Measurements from ENCODE around the gene LEMD2.

Gene LEMD2

GRCh38 chr6:33762713-33763112, 26.2 kb downstream of the LEMD2 start:
- Mint-ChIP-seq H3K9me3 (no peaks in the 10 kb centered on the region), H3K27ac (ENCODE audit: low read depth) (no peak overlapping the region), H3K4me1 (no peaks in the 10 kb centered on the region), H3K4me3 (no peak overlapping the region), H3K27me3 (peaks cover 42% of the 10 kb centered on the region), H3K36me3 (ENCODE audit: insufficient read depth) (peaks cover 2% of the 10 kb centered on the region)
- ATAC-seq (replicated peaks; ENCODE audit: extremely low read depth, poor library complexity, severe bottlenecking), result no peak
- DNase-seq (ENCODE audit: low spot score in 2 of 2), result no peak

GRCh38 chr6:33761922-33762629, 26.9 kb downstream of the LEMD2 start:
- ATAC-seq (replicated peaks; ENCODE audit: extremely low read depth, poor library complexity, severe bottlenecking) (no peak), DNase-seq (ENCODE audit: low spot score in 2 of 2) (no peak)
- Mint-ChIP-seq H3K27ac (ENCODE audit: low read depth) (no peak overlapping the region), H3K9me3 (no peaks in the 10 kb centered on the region), H3K27me3 (peaks cover 44% of the 10 kb centered on the region), H3K4me3 (no peak overlapping the region), H3K4me1 (no peaks in the 10 kb centered on the region), H3K36me3 (ENCODE audit: insufficient read depth) (peaks cover 2% of the 10 kb centered on the region)

DNA sequence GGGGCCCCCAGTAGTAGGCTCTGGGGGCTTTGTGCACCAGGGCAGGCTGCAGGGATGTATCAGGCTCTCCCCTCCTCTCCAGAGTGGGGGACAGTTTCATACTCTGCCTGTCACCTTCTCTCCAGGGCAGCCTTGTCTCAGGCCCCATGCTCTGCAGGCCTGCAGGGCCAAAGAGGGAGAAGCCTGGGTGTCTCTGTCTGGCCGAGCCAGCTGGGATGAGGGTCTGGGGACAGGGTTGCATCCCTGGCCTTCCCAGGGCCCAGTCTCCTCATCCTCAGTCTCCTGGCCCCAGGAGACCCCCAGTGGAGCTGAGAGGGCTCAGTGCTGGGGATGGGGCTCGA, 27.4 kb downstream of the LEMD2 start:
- no peak overlapping the region for H3K27ac Mint-ChIP-seq (ENCODE audit: low read depth)

DNA sequence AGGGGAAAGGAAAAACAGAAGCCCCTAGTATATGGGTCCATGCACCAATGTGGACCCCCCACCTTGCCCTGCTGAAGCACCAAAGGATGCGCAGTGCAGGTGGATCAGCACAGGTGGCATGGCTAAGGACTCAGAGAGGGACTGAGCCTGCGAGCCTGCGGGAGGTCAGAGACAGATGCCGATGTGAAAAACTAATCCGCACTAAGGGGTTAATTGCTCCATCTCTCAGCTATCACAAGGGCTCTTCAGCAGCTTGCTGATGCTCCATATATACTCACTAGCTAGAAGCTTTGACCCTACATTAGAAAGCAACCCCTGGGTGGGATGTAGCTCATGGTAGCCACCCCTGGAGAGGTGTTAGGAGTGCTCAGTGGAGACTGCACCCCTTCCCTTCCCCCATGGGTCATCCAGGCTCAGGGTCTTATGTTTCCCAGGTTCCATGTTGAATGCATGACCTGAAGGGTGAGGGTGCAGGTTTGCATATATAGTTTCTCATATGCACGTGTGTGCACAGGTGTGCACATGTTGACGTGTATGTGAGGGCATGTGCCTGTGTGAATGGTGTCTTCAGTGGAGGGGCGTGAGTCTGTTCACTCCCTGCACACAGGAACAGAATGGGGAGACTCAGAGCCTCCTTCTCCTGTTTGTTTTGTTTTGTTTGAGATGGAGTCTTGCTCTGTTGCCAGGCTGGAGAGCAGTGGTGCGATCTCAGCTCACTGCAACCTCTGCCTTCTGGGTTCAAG, 28.9 kb downstream of the LEMD2 start:
- DNase-seq (ENCODE audit: low spot score in 2 of 2) (no peak), ATAC-seq (replicated peaks; ENCODE audit: extremely low read depth, poor library complexity, severe bottlenecking) (no peak)
- H3K4me3 Mint-ChIP-seq, result no peak overlapping the region
- H3K27me3 Mint-ChIP-seq, result peaks cover 28% of the 10 kb centered on the region
- H3K36me3 Mint-ChIP-seq (ENCODE audit: insufficient read depth), result peaks cover 2% of the 10 kb centered on the region
- H3K4me1 Mint-ChIP-seq, result no peaks in the 10 kb centered on the region
- H3K9me3 Mint-ChIP-seq, result no peaks in the 10 kb centered on the region
- H3K27ac Mint-ChIP-seq (ENCODE audit: low read depth), result no peak overlapping the region

More for the DNA sequence above, 27.4 kb downstream of the LEMD2 start:
- H3K9me3 Mint-ChIP-seq, result no peaks in the 10 kb centered on the region
- peaks cover 2% of the 10 kb centered on the region for H3K36me3 Mint-ChIP-seq (ENCODE audit: insufficient read depth)
- H3K4me3 Mint-ChIP-seq, result no peak overlapping the region
- peaks cover 41% of the 10 kb centered on the region for H3K27me3 Mint-ChIP-seq
- ATAC-seq (replicated peaks; ENCODE audit: extremely low read depth, poor library complexity, severe bottlenecking), result no peak
- no peak for DNase-seq (ENCODE audit: low spot score in 2 of 2)
- no peaks in the 10 kb centered on the region for H3K4me1 Mint-ChIP-seq

DNA sequence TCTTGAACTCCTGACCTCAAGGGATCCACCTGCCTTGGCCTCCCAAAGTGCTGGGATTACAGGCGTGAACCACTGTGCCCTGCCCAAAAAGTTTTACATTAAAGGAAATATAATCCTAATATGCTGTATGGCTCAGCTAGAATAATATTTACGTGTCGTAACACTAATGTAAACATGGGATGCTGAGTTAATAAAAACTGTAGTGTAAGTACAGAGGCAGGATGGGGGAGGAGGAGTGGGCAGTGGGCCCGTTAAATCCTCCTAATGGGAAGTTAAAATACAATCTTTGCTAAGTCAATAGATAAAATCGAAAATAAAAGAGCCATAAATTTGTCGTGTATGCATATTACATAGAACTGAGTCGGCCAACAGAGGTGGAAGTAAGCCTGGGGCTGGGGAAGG, 30.1 kb downstream of the LEMD2 start:
- Mint-ChIP-seq H3K4me1 (no peaks in the 10 kb centered on the region), H3K9me3 (no peaks in the 10 kb centered on the region), H3K4me3 (no peak overlapping the region), H3K27me3 (peaks cover 20% of the 10 kb centered on the region), H3K36me3 (ENCODE audit: insufficient read depth) (peaks cover 2% of the 10 kb centered on the region), H3K27ac (ENCODE audit: low read depth) (no peak overlapping the region)
- DNase-seq (ENCODE audit: low spot score in 2 of 2) (no peak), ATAC-seq (replicated peaks; ENCODE audit: extremely low read depth, poor library complexity, severe bottlenecking) (no peak)

DNA sequence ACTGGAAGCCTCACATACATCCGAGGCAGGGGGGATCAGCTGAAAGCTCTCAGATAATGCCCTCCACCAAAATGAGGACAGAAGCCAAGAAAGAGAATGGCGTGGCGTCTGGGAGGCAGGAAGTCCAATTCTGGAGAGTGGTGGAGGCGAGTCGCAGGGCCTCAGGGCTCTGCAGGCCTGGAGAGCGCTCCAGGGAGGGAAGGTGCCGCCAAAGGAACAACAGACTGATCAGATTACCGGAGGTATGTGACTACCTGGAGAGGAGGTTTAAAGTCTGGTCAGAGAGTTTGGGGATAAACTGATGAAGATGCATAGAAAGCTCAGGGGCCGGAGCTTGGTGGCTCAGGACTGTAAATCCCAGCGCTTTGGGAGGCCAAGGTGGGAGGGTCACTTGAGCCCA, 31.0 kb downstream of the LEMD2 start:
- Mint-ChIP-seq H3K9me3 (no peaks in the 10 kb centered on the region), H3K27ac (ENCODE audit: low read depth) (no peak overlapping the region), H3K4me3 (no peak overlapping the region), H3K27me3 (peaks cover 15% of the 10 kb centered on the region), H3K4me1 (no peaks in the 10 kb centered on the region), H3K36me3 (ENCODE audit: insufficient read depth) (peaks cover 2% of the 10 kb centered on the region)
- no peak for ATAC-seq (replicated peaks; ENCODE audit: extremely low read depth, poor library complexity, severe bottlenecking)
- DNase-seq (ENCODE audit: low spot score in 2 of 2), result no peak

DNA sequence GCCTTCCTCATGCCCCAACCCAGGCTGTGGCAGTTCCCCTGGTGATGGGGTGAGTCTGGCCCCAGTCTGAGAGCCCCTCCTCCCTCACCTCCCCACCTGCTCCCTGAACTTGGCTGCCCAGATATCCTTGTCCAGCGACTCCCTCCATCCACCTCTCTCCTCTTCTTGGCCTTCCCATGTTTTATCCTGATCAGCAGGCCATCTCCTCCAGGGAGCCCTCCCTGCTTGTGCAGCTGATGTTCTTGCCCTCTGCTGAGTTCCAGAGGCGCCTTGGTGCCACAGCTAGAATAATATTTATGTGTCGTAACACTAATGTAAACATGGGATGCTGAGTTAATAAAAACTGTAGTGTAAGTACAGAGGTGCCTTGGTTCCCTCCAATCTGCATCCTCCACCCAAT, 31.8 kb downstream of the LEMD2 start:
- Mint-ChIP-seq H3K27ac (ENCODE audit: low read depth) (no peak overlapping the region), H3K4me1 (no peaks in the 10 kb centered on the region), H3K9me3 (no peaks in the 10 kb centered on the region), H3K27me3 (peaks cover 15% of the 10 kb centered on the region), H3K4me3 (no peak overlapping the region), H3K36me3 (ENCODE audit: insufficient read depth) (peaks cover 2% of the 10 kb centered on the region)
- DNase-seq (ENCODE audit: low spot score in 2 of 2), result no peak
- no peak for ATAC-seq (replicated peaks; ENCODE audit: extremely low read depth, poor library complexity, severe bottlenecking)

GRCh38 chr6:33756211-33756954, 32.5 kb downstream of the LEMD2 start:
- no peak for ATAC-seq (replicated peaks; ENCODE audit: extremely low read depth, poor library complexity, severe bottlenecking)
- H3K27ac Mint-ChIP-seq (ENCODE audit: low read depth), result no peak overlapping the region
- H3K27me3 Mint-ChIP-seq, result peaks cover 15% of the 10 kb centered on the region
- H3K36me3 Mint-ChIP-seq (ENCODE audit: insufficient read depth), result peaks cover 2% of the 10 kb centered on the region
- H3K4me1 Mint-ChIP-seq, result no peaks in the 10 kb centered on the region
- DNase-seq (ENCODE audit: low spot score in 2 of 2), result no peak
- H3K4me3 Mint-ChIP-seq, result no peak overlapping the region
- no peaks in the 10 kb centered on the region for H3K9me3 Mint-ChIP-seq

DNA sequence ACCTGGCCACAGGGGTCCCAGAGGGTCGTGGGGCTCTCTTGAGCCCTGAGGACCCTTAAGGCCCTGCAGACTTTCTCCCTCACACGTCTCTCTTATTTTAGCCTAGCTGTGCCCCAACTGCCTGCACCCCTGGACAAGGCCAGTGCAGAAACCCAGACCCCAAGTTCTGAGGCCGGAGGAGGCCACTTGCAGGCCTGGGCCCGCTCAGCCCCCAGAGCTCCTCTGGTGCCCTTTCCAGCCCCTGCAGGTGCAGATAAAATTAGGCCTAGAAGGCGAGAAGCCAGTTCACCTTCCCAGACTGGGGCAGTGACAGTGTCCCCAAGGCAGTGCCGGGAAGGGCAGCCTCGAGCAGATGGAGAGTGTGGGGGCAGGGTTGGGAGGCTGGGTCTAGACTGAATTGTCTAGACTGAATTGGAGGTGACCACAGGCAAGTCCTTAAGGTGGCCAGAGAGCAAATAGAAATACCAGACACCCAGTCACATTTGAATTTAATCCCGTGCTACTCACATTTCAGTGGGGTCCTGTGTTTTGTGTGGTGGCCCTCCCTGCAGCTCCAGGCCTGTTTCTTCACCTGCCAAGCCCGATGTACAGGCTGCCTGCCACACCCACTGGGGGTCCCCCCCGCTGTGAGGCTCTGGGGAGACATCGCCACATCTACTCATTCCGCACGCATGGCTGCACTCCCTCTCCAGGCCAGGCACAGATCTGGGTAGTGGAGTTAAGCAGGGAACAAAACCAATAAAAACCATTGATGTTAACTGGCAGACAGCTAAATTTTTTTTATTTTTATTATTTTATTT, 33.7 kb downstream of the LEMD2 start:
- Mint-ChIP-seq H3K27ac (ENCODE audit: low read depth) (no peak overlapping the region), H3K27me3 (peaks cover 15% of the 10 kb centered on the region), H3K36me3 (ENCODE audit: insufficient read depth) (peaks cover 2% of the 10 kb centered on the region), H3K4me1 (no peaks in the 10 kb centered on the region), H3K4me3 (no peak overlapping the region), H3K9me3 (no peaks in the 10 kb centered on the region)
- ATAC-seq (replicated peaks; ENCODE audit: extremely low read depth, poor library complexity, severe bottlenecking) (no peak), DNase-seq (ENCODE audit: low spot score in 2 of 2) (no peak)

- no peak for ATAC-seq (replicated peaks; ENCODE audit: extremely low read depth, poor library complexity, severe bottlenecking)
- DNase-seq (ENCODE audit: low spot score in 2 of 2), result no peak
- Mint-ChIP-seq H3K4me1 (no peaks in the 10 kb centered on the region), H3K36me3 (ENCODE audit: insufficient read depth) (peaks cover 2% of the 10 kb centered on the region), H3K27me3 (peaks cover 15% of the 10 kb centered on the region), H3K4me3 (no peak overlapping the region), H3K9me3 (no peaks in the 10 kb centered on the region), H3K27ac (ENCODE audit: low read depth) (no peak overlapping the region)
These were observed 34.7 kb downstream of the LEMD2 start for GRCh38 chr6:33754222-33754621.

DNA sequence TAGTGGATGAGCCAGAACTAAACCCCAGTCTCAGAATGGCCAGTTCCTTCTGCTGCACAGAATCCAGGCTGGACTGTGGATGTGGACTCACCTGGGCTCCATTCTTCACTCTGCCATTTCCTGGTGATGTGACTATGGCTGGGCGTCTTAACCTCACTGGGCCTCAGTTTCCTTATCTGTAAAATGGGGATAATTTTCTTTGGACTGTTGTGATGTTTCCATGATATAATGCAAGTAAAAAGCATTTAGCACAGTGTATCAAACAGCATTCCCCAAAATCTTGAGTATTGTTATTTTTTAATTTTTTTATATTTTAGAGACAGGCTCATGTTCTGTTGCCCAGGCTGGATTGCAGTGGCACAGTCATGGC, 36.3 kb downstream of the LEMD2 start:
- H3K4me1 Mint-ChIP-seq, result no peaks in the 10 kb centered on the region
- no peaks in the 10 kb centered on the region for H3K9me3 Mint-ChIP-seq
- no peak overlapping the region for H3K27ac Mint-ChIP-seq (ENCODE audit: low read depth)
- no peak for DNase-seq (ENCODE audit: low spot score in 2 of 2)
- H3K27me3 Mint-ChIP-seq, result peaks cover 15% of the 10 kb centered on the region
- H3K36me3 Mint-ChIP-seq (ENCODE audit: insufficient read depth), result no peaks in the 10 kb centered on the region
- no peak for ATAC-seq (replicated peaks; ENCODE audit: extremely low read depth, poor library complexity, severe bottlenecking)
- H3K4me3 Mint-ChIP-seq, result no peak overlapping the region

GRCh38 chr6:33751771-33752645, 36.9 kb downstream of the LEMD2 start:
- Mint-ChIP-seq H3K36me3 (ENCODE audit: insufficient read depth) (no peaks in the 10 kb centered on the region), H3K27me3 (peaks cover 15% of the 10 kb centered on the region), H3K9me3 (no peaks in the 10 kb centered on the region), H3K4me3 (no peak overlapping the region), H3K4me1 (no peaks in the 10 kb centered on the region), H3K27ac (ENCODE audit: low read depth) (no peak overlapping the region)
- ATAC-seq (replicated peaks; ENCODE audit: extremely low read depth, poor library complexity, severe bottlenecking) (no peak), DNase-seq (ENCODE audit: low spot score in 2 of 2) (no peak)

Data from central memory CD8-positive, alpha-beta T cell (primary cell).